NOMO-1 treated with dmso at 0.1 percent for 144 hours (cell line): Measurements from ENCODE around the gene CTCFL.
"Not testable (repeated sequence)": the region's sequence is repeated elsewhere in the genome, so short reads cannot be mapped to it uniquely, and the experiment has no call there.

Experiments used
- DNase-seq: peaks from one replicate; lab custom pipeline; 2025; ENCODE audit not compliant: unreplicated experiment; lab: John Stamatoyannopoulos, UW

The CTCFL gene

DNA sequence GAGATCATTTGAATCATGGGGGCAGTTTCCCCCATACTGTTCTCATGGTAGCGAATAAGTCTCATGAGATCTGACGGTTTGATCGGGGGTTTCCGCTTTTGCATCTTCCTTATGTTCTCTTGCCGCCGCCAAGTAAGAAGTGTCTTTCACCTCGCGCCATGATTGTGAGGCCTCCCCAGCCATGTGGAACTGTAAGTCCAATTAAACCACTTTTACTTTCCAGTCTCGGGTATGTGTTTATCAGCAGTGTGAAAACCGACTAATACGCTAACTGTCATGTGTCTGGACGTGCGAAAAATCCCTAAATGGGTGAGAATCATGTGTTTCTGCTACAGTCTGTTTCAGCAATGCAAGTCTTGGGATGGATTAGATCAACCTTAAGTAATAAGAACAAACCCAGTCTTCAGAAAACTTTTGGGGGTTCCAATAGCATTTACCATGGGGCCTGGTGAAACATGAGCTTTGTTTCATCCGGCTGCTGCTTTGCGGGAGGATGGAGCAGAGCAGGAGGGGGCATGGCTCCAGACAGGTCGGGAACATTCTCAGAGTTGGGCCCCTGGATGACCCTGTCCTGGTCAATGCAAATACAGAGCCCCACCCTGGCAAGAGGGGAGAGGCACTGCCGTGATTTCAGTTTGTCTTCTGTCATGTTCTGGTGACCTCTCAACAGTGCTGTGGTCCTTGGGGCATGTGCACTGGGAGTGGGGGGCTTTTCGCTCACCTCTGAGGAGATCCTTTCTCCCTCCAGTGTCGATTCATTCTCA lies 41.5 kb downstream of the CTCFL start:
- DNase-seq, result no peak

- no peak for DNase-seq
Measured at GRCh38 chr20:57482796-57483195, 42.1 kb downstream of the CTCFL start.

GRCh38 chr20:57482148-57482547 lies 42.8 kb downstream of the CTCFL start:
- no peak for DNase-seq

GRCh38 chr20:57481281-57481711 lies 43.6 kb downstream of the CTCFL start:
- DNase-seq, result no peak

DNA sequence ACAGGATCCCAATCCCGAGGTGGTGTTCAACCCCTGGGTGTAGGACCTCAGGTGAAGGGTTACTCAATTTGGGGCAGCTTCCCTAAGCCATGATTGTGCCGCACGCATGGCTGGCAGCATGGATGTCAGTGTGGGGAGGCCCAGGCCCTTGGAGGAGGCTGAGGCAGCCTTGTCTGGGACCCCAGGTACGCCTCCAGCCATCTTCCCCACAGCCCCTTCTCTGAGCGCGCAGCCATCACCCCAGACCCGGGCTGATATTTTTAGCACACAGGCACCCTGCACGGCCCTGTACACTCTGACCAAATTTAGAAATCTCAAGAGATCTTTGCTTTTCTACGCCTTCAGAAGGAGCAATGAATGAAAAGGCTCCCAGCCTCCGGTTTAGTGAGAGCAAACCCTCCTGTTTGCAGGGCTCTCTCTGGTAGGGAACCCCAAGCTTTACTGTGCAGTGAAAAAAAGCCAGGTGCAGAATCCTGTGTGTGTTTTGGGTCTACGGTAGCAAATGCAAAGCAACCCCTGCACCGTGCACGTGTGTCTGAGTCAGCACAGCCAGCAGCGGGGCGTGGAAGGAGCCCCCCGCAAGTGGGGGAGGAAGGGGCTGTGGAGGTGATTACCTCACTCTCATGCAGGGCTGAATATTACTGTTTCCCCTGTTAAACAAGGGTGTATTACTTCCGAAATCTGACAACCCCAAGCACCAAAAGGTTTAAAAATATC lies 44.3 kb downstream of the CTCFL start:
- DNase-seq, result peak; percentile 58

GRCh38 chr20:57479196-57479595 lies 45.7 kb downstream of the CTCFL start:
- DNase-seq, result no peak

GRCh38 chr20:57478176-57478575 lies 46.8 kb downstream of the CTCFL start:
- DNase-seq, result no peak

- DNase-seq, result no peak
Measured at GRCh38 chr20:57476641-57477461, 48.1 kb downstream of the CTCFL start.

GRCh38 chr20:57476084-57476526 lies 48.8 kb downstream of the CTCFL start:
- peak; percentile 61 for DNase-seq

DNA sequence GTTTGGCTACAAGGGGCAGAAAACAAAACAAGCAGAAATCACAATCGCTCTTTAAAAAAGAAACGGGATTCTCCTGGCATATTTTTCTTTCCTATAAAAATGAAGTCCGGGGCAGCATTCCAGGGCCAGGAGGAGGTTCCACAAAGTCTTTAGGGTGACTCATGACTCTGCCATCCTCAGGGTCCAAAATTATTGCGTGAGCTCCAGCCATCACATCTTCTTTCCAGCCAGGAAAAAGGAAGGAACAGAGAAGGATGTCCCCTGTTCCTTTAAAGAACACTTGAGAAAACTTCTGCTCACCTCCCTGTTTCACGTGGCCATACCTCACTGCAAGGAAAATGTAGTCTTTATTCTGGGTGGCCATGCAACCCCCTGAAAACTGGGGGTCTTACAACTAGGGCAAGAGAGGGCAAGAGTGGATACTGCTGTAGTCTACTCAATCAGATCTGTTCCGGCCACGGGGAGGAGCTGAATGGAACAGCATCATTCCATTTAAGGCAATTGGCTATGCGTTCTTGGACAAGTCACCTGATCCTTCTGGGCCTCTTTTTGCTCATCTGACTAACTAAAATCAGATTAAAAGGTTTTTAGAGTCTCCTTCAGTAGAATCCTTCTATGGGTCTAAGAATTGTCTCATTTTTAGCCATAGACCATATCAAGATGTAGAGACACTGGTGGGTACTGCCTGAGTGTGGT lies 49.4 kb downstream of the CTCFL start:
- no peak for DNase-seq

- DNase-seq, result no peak
Measured at GRCh38 chr20:57474816-57475215, 50.1 kb downstream of the CTCFL start.

GRCh38 chr20:57474205-57474604 lies 50.7 kb downstream of the CTCFL start:
- peak; percentile 18 for DNase-seq

DNA sequence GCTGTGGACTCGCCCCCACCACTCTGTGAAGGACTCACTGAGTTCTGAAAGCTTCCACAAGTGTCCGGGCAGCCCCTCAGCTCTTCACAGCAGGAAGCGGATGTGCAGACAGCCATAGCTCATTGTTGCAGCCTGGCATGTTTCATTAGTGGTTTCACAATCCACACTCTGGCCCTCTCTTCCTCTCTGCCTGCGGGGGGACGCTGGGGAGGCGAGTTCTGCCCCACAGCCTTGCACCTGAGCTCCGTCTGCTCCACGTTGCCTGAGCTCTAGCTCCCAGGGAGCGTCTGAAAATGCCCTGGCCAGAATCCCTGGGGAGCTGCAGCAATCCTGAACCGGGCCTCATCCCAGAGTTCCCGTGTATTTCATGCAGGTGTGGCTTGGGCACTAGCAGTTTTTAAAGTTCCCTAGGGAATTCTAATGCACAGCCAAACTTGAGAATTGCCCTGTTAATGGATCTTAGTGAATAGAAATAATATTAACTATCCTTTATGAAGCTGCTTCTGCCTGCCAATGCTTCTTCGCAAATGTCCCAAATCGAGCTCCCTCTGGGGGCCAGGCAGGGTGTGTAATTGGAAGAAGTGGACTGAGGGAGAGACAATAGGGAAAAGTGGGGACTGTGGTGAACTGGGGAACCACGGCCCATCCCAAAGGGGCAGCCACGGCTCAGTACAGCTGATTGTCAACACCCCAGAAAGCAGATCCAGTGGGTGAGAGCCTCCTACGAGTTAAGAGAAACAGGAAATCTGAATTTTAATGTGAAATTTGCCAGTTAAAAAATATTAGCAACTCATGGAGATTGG lies 51.5 kb downstream of the CTCFL start:
- DNase-seq, result peak; percentile 90

DNA sequence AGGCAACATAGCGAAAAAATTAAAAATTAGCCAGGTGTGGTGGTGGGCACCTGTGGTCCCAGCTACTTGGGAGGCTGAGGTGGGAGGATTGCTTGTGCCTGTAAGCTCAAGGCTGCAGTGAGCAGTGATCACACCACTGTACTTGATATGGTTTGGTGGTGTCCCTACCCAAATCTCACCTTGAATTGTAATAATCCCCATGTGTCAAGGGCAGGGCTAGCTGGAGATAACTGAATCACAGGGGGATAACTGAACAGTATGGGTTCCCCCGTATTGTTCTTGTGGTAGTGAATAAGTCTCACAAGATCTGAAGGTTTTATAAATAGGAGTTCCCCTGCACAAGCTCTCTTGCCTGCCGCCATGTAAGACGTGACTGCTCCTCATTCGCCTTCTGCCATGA lies 52.5 kb downstream of the CTCFL start:
- not testable (repeated sequence) for DNase-seq

- DNase-seq, result no peak
Measured at GRCh38 chr20:57471496-57472372, 53.2 kb downstream of the CTCFL start.

DNA sequence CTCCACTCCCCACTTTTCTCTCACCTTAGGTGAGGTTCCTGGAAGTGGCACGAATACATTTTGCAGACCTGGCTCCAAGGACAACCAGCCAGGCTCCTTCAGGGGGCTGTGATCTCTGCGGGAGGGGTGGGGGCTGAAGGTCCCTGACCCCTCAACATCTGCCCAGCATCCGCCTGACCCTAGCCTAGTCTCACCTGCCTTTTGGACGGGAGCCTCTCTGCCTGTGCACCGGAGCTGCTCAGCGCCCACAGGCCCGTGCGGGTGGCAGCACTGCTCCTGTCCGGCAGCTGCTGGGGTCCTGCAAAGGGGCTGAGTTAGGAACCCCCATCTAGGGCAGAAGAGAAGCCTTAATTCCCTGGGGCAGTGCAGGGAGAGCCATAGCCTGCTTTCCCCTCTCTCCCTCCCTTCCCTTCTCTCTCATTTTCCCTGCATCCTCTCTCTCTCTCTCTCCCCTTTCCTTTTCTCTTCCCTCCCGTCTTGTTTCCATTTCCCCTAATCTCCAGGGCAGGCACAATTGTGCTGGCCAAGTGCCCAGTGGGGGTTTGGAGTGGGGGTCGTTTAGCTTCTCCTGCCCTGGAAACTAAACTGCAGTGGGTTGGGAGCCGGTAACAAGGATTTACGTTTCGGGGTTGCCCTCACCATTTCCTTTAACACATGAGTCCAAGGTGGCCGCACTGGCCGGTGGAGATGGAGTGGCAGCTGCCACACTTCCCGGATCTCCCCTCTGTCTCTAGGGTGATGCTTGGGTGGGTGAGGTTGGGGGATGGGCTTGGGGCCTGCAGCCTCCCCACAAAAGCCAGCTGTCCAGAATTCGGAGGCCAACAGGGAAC lies 54.1 kb downstream of the CTCFL start:
- no peak for DNase-seq

- no peak for DNase-seq
Measured at GRCh38 chr20:57470212-57470522, 54.8 kb downstream of the CTCFL start.

DNA sequence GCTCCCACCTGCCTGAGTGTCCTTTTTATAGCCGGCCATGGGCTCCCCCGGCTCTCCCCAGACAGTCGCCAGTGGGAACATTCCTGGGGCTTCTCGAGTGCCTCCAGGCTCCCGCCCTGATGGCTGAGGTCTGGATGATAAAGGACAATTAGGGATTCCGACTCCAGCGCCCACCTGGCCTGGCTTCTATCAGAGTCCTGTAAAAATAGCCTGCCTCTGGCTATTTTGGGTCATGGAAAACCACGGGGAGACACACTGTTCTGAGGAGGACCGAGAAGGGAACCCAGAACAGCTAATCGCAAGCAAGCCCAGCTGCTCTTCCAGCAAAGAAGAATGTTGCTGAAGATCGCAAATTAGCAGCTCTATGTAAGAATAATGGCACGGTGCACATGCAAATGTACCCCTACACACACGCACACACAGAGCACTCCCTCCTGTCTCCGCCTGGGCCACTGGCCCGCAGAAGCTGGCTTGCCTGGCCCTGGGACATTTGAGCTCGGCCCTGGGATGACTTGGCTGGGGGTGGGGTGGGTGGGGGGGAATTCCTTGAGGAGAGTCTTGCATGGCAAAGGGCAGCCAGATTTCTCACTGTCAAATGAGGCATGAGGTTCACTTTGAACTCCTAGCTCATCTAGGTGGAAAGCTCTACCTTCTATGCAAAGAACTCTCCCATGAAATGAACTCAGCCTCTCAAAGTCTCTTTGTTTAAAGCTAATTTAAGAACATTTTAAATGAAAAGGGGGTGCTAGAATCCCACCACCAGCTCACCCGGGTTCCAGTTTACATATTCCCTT lies 55.3 kb downstream of the CTCFL start:
- DNase-seq, result no peak
